NCI-H69 (cell line): ENCODE data around the gene GRIK2.
"Not testable (repeated sequence)": the region's sequence is repeated elsewhere in the genome, so short reads cannot be mapped to it uniquely, and the experiment has no call there.

ENCODE experiments used
- DNase-seq: peaks from one replicate; lab custom pipeline; 2025; lab: John Stamatoyannopoulos, UW

Gene GRIK2

GRCh38 chr6:101393251-101393828, at the start of gene GRIK2:
TSS of gene GRIK2 (plus strand) at chr6:101393708.
- peak; percentile 95 for DNase-seq

- DNase-seq: no peak
Measured at GRCh38 chr6:101344885-101345284, 48.6 kb upstream of the GRIK2 start.

GRCh38 chr6:101348816-101349215, 44.7 kb upstream of the GRIK2 start:
- DNase-seq: no peak

- DNase-seq: not testable (repeated sequence)
Measured at GRCh38 chr6:101350631-101351030, 42.9 kb upstream of the GRIK2 start.

GRCh38 chr6:101351173-101351572, 42.3 kb upstream of the GRIK2 start:
- DNase-seq: no peak

- DNase-seq: no peak
Measured at GRCh38 chr6:101352316-101352715, 41.2 kb upstream of the GRIK2 start.

- DNase-seq: no peak
Measured at GRCh38 chr6:101365181-101365580, 28.3 kb upstream of the GRIK2 start.

- peak; percentile 17 for DNase-seq
Measured at GRCh38 chr6:101379926-101380325, 13.6 kb upstream of the GRIK2 start.

GRCh38 chr6:101380897-101381630, 12.4 kb upstream of the GRIK2 start:
- peak; percentile 74 for DNase-seq

- not testable (repeated sequence) for DNase-seq
Measured at GRCh38 chr6:101383747-101384146, 9.8 kb upstream of the GRIK2 start.

GRCh38 chr6:101386982-101387381, 6.5 kb upstream of the GRIK2 start:
- DNase-seq: peak; percentile 43

- DNase-seq: peak; percentile 94
Measured at GRCh38 chr6:101391772-101392585, 1.5 kb upstream of the GRIK2 start.

- peak; percentile 91 for DNase-seq
Measured at GRCh38 chr6:101392586-101393230, 800 bp upstream of the GRIK2 start.

- peak; percentile 95 for DNase-seq
Measured at GRCh38 chr6:101393829-101394251, 332 bp downstream of the GRIK2 start.

- peak; percentile 81 for DNase-seq
Measured at GRCh38 chr6:101394936-101395335, 1.4 kb downstream of the GRIK2 start.

GRCh38 chr6:101395345-101395744, 1.8 kb downstream of the GRIK2 start:
- peak; percentile 71 for DNase-seq

GRCh38 chr6:101396548-101397173, 3.2 kb downstream of the GRIK2 start:
- DNase-seq: peak; percentile 48

GRCh38 chr6:101397199-101397598, 3.7 kb downstream of the GRIK2 start:
- DNase-seq: peak; percentile 92

GRCh38 chr6:101398716-101399615, 5.5 kb downstream of the GRIK2 start:
- no peak for DNase-seq

GRCh38 chr6:101399616-101400162, 6.2 kb downstream of the GRIK2 start:
- no peak for DNase-seq
